Small intestine (tissue), 7 donors: ENCODE results near the gene CLTCL1. TPM values are rescaled to one million over a fixed set of nuclear protein-coding genes. Genes with fewer than 3 reads are reported as not detected.

Experiments used
- DNase-seq, 2 donors: peaks; one replicate each; pipeline versions ENCODE4 v3.0.0 to v3.0.0-alpha.2; 2013
- FAIRE-seq: peaks from 2 replicates; lab custom pipeline; 2012; peaks lifted over from hg19 to GRCh38; lab: Jason Lieb, UNC
- H3K27ac ChIP-seq, 3 donors: one replicate each; pipeline ENCODE4 v1.5.1; 2013; ENCODE audit warnings: low read length in 2 of 3, mild to moderate bottlenecking in 2 of 3, control low read depth in 1 of 3, inconsistent platforms in 1 of 3, low read depth in 1 of 3, moderate library complexity in 1 of 3
- H3K27me3 ChIP-seq, 3 donors: one replicate each; pipeline ENCODE4 v1.6.1; 2013; ENCODE audit warnings: low read length in 3 of 3, inconsistent platforms in 1 of 3; ENCODE audit not compliant: control insufficient read depth in 3 of 3, insufficient read depth in 3 of 3
- H3K36me3 ChIP-seq, 3 donors: one replicate each; pipeline ENCODE4 v1.6.1; 2013; ENCODE audit warnings: low read length in 3 of 3, inconsistent platforms in 1 of 3, low read depth in 1 of 3, mild to moderate bottlenecking in 1 of 3, moderate library complexity in 1 of 3; ENCODE audit not compliant: control insufficient read depth in 3 of 3, insufficient read depth in 2 of 3
- H3K4me1 ChIP-seq, 3 donors: one replicate each; pipeline ENCODE4 v1.6.1; 2013; ENCODE audit warnings: low read length in 2 of 3, inconsistent platforms in 1 of 3, low read depth in 1 of 3, mild to moderate bottlenecking in 1 of 3, moderate library complexity in 1 of 3; ENCODE audit not compliant: control insufficient read depth in 3 of 3, insufficient read depth in 2 of 3
- H3K4me3 ChIP-seq, 3 donors: one replicate each; pipeline ENCODE4 v1.5.1; 2013; ENCODE audit warnings: low read length in 3 of 3, control low read depth in 1 of 3, inconsistent platforms in 1 of 3, low read depth in 1 of 3, mild to moderate bottlenecking in 1 of 3, moderate library complexity in 1 of 3
- H3K9me3 ChIP-seq, 2 donors: one replicate each; pipeline ENCODE4 v1.6.1; 2013; ENCODE audit warnings: low read depth in 1 of 2, low read length in 1 of 2; ENCODE audit not compliant: control insufficient read depth in 2 of 2, insufficient read depth in 1 of 2
- WGBS, 3 donors: extraction: QIAGEN DNeasy Blood & Tissue Kit; methylation state at CpG; one replicate each; pipeline ENCODE4 v1.1.7; 2013; 5-methylcytosine and 5-hydroxymethylcytosine counted together
- polyA plus RNA-seq, 4 donors: library from polyadenylated mRNA; stranded (reverse) in 3 of 4; unstranded in 1 of 4; fragments of 200-250 nt in 3 of 4; fragments of 120-200 nt in 1 of 4; gene quantifications; one replicate each; pipeline versions ENCODE4 v1.2.1 to v1.2.3, GENCODE V29; 2013
- donor health status: healthy with polysubstance abuse.
- donor health status: control.
- donor health status: control.
- donor health status: Bipolar disorder and iron deficiency.
- donor health status: healthy.

CLTCL1 gene
- polyA plus RNA-seq, 4 donors = 0.67 to 1.5 (median 0.95) TPM

GRCh38 chr22:19304547-19304946 is 13.0 kb upstream of the CLTCL1 start:
- Histone ChIP-seq H3K4me3 (no peak overlapping the region), H3K36me3 (no peaks in the 10 kb centered on the region), H3K27me3 (no peaks in the 10 kb centered on the region), H3K9me3 (no peaks in the 10 kb centered on the region), H3K4me1 (no peaks in the 10 kb centered on the region), H3K27ac (no peak overlapping the region)
- FAIRE-seq (no peak), DNase-seq (no peak)
- 94 to 97% (median 97%) methylated on average over 5 of the region's 5 CpGs for WGBS, 3 donors

DNA sequence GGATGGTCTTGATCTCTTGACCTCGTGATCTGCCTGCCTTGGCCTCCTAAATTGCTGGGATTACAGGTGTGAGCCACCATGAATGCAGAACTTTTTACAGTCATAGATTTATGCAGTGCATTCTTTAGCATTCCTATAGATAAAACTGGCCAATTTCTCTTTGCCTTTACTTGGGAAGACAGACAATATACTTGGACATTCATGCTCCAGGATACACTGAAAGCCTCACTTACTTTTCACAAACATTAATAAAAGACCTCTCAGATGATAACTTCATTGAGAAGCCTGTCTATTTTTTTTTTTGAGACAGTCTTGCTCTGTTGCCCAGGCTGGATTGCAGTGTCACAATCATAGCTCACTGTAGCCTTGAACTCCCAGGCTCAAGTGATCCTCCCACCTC is 12.3 kb upstream of the CLTCL1 start:
- Histone ChIP-seq H3K4me1 (no peaks in the 10 kb centered on the region), H3K9me3 (no peaks in the 10 kb centered on the region), H3K36me3 (no peaks in the 10 kb centered on the region), H3K27me3 (no peaks in the 10 kb centered on the region), H3K27ac (no peak overlapping the region), H3K4me3 (no peak overlapping the region)
- 62 to 71% (median 63%) methylated on average over 1 of the region's 1 CpG for WGBS, 3 donors
- FAIRE-seq (no peak), DNase-seq (no peak)

DNA sequence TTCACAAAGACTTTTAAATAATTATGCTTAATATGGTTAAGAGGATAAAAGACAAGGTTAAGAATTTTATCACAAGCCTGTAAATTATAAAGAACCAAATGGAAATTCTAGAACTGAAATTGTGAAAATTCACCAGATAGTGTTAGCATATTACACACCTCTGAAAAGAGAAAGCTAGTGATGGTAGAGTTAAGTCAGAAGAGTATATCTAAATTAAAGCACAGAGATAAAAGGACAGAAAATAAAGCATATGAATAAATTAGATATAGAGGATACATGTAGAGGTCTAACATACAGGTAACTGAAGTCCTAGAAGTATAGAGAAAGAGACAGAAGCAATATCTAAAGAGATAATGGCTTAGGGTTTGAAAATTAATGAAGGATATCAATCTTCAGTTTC is 4.2 kb upstream of the CLTCL1 start:
- no peak for FAIRE-seq
- no peak overlapping the region for H3K27ac ChIP-seq

DNA sequence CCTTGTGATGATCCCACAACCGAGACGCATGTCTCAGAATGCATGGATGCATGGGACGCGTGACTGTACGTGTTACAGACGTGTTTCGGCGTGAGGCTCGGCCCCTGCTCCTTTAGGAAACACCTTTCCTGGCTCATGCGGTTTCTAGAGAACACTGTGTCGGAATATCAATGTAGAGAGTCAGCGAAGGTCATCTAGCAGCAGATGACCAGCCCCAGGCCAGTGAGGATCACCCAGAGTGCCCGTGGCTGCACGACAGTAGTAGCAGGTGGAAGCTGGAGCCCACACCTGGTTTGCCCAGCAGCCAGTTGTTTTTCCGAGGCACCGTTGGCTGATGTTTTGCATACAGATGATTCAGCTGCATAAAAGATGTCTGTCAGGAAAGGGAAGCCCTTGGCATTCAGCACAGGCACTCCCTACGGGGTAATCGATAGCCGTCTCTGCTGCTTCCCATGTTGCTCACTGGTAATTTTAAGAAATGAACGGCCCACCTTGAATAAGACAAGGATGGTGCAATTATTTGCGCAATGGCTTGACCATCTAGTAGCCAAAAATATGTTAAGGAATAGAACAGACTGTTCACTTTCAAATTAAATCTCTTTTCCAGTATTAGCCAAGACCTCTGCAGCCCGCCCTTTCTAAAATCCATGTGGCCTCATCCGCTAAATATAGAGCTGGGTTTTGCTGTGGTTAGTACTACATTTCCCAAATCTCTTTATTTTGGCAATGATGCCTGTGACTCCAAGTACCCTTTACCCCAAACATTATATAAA is 1.1 kb upstream of the CLTCL1 start:
- FAIRE-seq = no peak
- peak overlapping the region in 2 of 3 donors; percentile 87 to 92 for H3K4me3 ChIP-seq

More for the DNA sequence above, 4.2 kb upstream of the CLTCL1 start:
- Histone ChIP-seq H3K36me3 (no peaks in the 10 kb centered on the region), H3K27me3 (peaks cover 0 to 6% (median 0%) of the 10 kb centered on the region in 3 donors), H3K9me3 (no peaks in the 10 kb centered on the region), H3K4me3 (no peak overlapping the region), H3K4me1 (peaks cover 0 to 10% (median 0%) of the 10 kb centered on the region in 3 donors)
- DNase-seq = no peak

DNA sequence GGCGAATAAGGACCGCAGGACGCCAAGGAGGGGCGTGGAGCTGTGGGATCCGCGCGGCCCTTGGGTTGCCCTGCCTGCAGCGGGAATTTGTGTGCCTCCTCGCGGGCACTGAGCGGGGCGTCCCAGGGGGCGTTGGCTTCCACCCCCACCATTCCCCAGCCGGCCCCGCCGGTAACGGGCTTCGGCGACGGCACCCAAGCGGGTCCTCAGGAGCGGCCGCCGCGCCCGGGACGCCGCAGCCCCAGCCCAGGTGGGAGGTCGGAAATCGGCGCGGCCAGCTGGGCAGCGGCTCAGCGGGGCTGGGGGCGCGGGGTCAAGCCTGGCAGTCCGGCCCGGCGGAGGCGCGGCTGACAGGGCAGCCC is 320 bp downstream of the CLTCL1 start:
- peak in 1 of 2 donors; percentile 47 for DNase-seq
- peaks cover 0 to 17% (median 0%) of the 10 kb centered on the region in 3 donors for H3K27me3 ChIP-seq
- peaks cover 0 to 10% (median 0%) of the 10 kb centered on the region in 3 donors for H3K4me1 ChIP-seq
- H3K27ac ChIP-seq = peak overlapping the region in 1 of 3 donors; percentile 28
- 0 to 1% (median 0%) methylated on average over 30 to 41 of the region's 41 CpGs for WGBS, 3 donors
- peak overlapping the region; percentile 56 to 87 (median 71) for H3K4me3 ChIP-seq
- no peaks in the 10 kb centered on the region for H3K36me3 ChIP-seq
- H3K9me3 ChIP-seq = no peaks in the 10 kb centered on the region
- no peak for FAIRE-seq

More for the DNA sequence above, 1.1 kb upstream of the CLTCL1 start:
- Histone ChIP-seq H3K4me1 (peaks cover 0 to 10% (median 0%) of the 10 kb centered on the region in 3 donors), H3K9me3 (no peaks in the 10 kb centered on the region), H3K27me3 (peaks cover 0 to 17% (median 0%) of the 10 kb centered on the region in 3 donors), H3K27ac (no peak overlapping the region), H3K36me3 (no peaks in the 10 kb centered on the region)
- 46 to 75% (median 64%) methylated on average over 23 of the region's 23 CpGs for WGBS, 3 donors
- peak in 1 of 2 donors; percentile 11 for DNase-seq

- Histone ChIP-seq H3K36me3 (no peaks in the 10 kb centered on the region), H3K4me1 (peaks cover 0 to 10% (median 0%) of the 10 kb centered on the region in 3 donors), H3K9me3 (no peaks in the 10 kb centered on the region), H3K27ac (no peak overlapping the region), H3K4me3 (peak overlapping the region; percentile 56 to 87 (median 71)), H3K27me3 (peaks cover 0 to 17% (median 0%) of the 10 kb centered on the region in 3 donors)
- FAIRE-seq = no peak
- WGBS, 3 donors = 15 to 19% (median 17%) methylated on average over 27 of the region's 27 CpGs
- DNase-seq = peak in 1 of 2 donors; percentile 12
Measured at GRCh38 chr22:19290400-19291217, 910 bp downstream of the CLTCL1 start.

DNA sequence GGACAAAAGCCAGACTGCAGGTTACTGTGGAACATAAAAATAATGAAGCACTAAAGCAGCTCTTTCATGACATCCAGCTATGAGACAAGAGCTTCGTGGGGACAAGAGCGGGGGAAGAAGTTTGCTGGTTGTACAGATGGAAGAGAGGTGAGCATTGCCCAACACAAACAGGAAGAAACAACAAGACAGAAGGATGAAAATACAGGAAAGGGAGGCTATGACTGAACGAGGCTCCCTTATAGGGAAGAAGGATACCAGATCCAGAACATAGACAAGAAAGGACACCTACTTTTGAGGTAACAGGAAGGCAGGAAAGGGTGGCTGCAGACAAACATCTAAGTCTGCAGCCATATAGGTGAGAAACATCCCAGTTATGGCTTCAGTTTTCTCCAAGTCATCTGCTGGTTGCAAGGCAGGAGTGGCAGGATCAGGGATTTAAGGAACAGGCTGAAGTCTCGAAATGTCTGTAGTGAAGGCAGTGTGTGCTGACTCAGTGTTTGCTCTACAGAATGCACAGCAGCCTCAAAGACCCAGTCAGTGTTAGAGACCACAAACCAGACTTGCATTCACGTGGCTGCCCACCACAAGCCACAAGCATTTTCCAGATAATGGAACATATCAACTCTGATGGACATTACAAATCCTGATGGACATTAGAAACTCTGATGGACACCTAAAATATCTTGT is 1.9 kb downstream of the CLTCL1 start:
- Histone ChIP-seq H3K36me3 (no peaks in the 10 kb centered on the region), H3K4me1 (peaks cover 0 to 10% (median 0%) of the 10 kb centered on the region in 3 donors), H3K9me3 (no peaks in the 10 kb centered on the region), H3K27ac (no peak overlapping the region), H3K4me3 (no peak overlapping the region), H3K27me3 (peaks cover 0 to 17% (median 0%) of the 10 kb centered on the region in 3 donors)
- no peak for DNase-seq
- no peak for FAIRE-seq
- 70 to 75% (median 72%) methylated on average over 5 of the region's 5 CpGs for WGBS, 3 donors

GRCh38 chr22:19287889-19288288 is 3.6 kb downstream of the CLTCL1 start:
- Histone ChIP-seq H3K27me3 (peaks cover 0 to 17% (median 0%) of the 10 kb centered on the region in 3 donors), H3K9me3 (no peaks in the 10 kb centered on the region), H3K4me3 (no peak overlapping the region), H3K36me3 (no peaks in the 10 kb centered on the region), H3K27ac (no peak overlapping the region), H3K4me1 (peaks cover 0 to 10% (median 0%) of the 10 kb centered on the region in 3 donors)
- WGBS, 3 donors = 49 to 75% (median 51%) methylated on average over 4 of the region's 4 CpGs
- FAIRE-seq = no peak
- DNase-seq = no peak
